Peyer's patch (tissue), 4 donors: ENCODE results near the gene GPR61. TPM values are rescaled to one million over a fixed set of nuclear protein-coding genes. Genes with fewer than 3 reads are reported as not detected.
A peak's percentile ranks its signal among the peaks of the same experiment; 100 is the strongest.

ENCODE experiments used
- DNase-seq, 3 donors: peaks; one replicate each; pipeline ENCODE4 v3.0.0-alpha.2; 2017 to 2019
- H3K27ac ChIP-seq, 4 donors: fragments of 200-600 bp; sonication (generic); one replicate each; pipeline ENCODE4 v1.5.1; 2016 to 2019
- H3K27me3 ChIP-seq, 2 donors: fragments of 200-600 bp; sonication (generic); one replicate each; pipeline ENCODE4 v1.5.1; 2019
- H3K36me3 ChIP-seq, 3 donors: fragments of 200-600 bp; sonication (generic); one replicate each; pipeline ENCODE4 v1.5.1; 2016 to 2019
- H3K4me1 ChIP-seq, 4 donors: fragments of 200-600 bp; sonication (generic); one replicate each; pipeline ENCODE4 v1.5.1; 2016 to 2019
- H3K4me3 ChIP-seq, 4 donors: fragments of 200-600 bp; sonication (generic); 1 replicate in 3 of 4; 2 replicates in 1 of 4; pipeline ENCODE4 v1.5.1; 2016 to 2019; ENCODE audit warnings: mild to moderate bottlenecking in 1 of 4
- H3K9me3 ChIP-seq, 4 donors: fragments of 200-600 bp; sonication (generic); one replicate each; pipeline ENCODE4 v1.5.1; 2016 to 2019; ENCODE audit warnings: mild to moderate bottlenecking in 1 of 4
- CTCF ChIP-seq, 6 experiments: fragments of 450-650 bp in 4 of 6; fragments of 200-600 bp in 2 of 6; sonication (generic) in 1 of 6; IDR thresholded peaks; one replicate each; pipeline ENCODE4 v1.5.1; 2017 to 2019; ENCODE audit warnings: antibody characterized with exemption in 6 of 6, mild to moderate bottlenecking in 3 of 6, moderate library complexity in 1 of 6
- POLR2A ChIP-seq, 2 donors: fragments of 450-650 bp; IDR thresholded peaks; one replicate each; pipeline ENCODE4 v1.5.1; 2017; ENCODE audit warnings: antibody characterized with exemption in 2 of 2, mild to moderate bottlenecking in 2 of 2, moderate library complexity in 2 of 2
- total RNA-seq, 4 donors: library from RNA; depleted of rRNA; stranded (reverse); fragments of >200 nt; gene quantifications; one replicate each; pipeline ENCODE4 v1.1.0, GENCODE V29; 2016

Gene GPR61
- total RNA-seq, 4 donors from 2014 or later, result 0.40 TPM; not detected in 3

- peaks cover 2 to 59% (median 9%) of the 10 kb centered on the region in 4 donors for H3K4me1 ChIP-seq
- no peak for TF ChIP-seq CTCF (IDR thresholded peaks at IDR 0.05)
- TF ChIP-seq POLR2A (IDR thresholded peaks at IDR 0.05), result no peak
Observed at GRCh38 chr1:109499081-109499480, 40.6 kb upstream of the GPR61 start.

GRCh38 chr1:109499661-109500536, 39.8 kb upstream of the GPR61 start:
- H3K36me3 ChIP-seq, result peaks cover 0 to 21% (median 0%) of the 10 kb centered on the region in 3 donors
- H3K27ac ChIP-seq, result peak overlapping the region; percentile 1 to 80 (median 36)
- no peaks in the 10 kb centered on the region for H3K9me3 ChIP-seq
- H3K4me1 ChIP-seq, result peaks cover under 1 to 60% (median 6%) of the 10 kb centered on the region in 4 donors
- peak; percentile 51 to 92 (median 86) for DNase-seq
- peak in 1 of 2 donors; percentile 62 for TF ChIP-seq POLR2A (IDR thresholded peaks at IDR 0.05)
- peak in 5 of 6 experiments; percentile 33 to 88 (median 74) for TF ChIP-seq CTCF (IDR thresholded peaks at IDR 0.05)
- H3K27me3 ChIP-seq, result no peaks in the 10 kb centered on the region
- no peak overlapping the region for H3K4me3 ChIP-seq

More at GRCh38 chr1:109499081-109499480, 40.6 kb upstream of the GPR61 start:
- Histone ChIP-seq H3K9me3 (no peaks in the 10 kb centered on the region), H3K36me3 (peaks cover 0 to 21% (median 0%) of the 10 kb centered on the region in 3 donors), H3K27me3 (no peaks in the 10 kb centered on the region), H3K27ac (peak overlapping the region in 3 of 4 donors; percentile 1 to 80 (median 71)), H3K4me3 (no peak overlapping the region)
- DNase-seq, result no peak

- Histone ChIP-seq H3K4me3 (no peak overlapping the region), H3K27ac (peak overlapping the region; percentile 2 to 80 (median 64)), H3K27me3 (no peaks in the 10 kb centered on the region), H3K4me1 (peaks cover 0 to 51% (median 4%) of the 10 kb centered on the region in 4 donors), H3K9me3 (no peaks in the 10 kb centered on the region), H3K36me3 (peaks cover 0 to 20% (median 0%) of the 10 kb centered on the region in 3 donors)
- DNase-seq, result no peak
- TF ChIP-seq CTCF (IDR thresholded peaks at IDR 0.05) (no peak), POLR2A (IDR thresholded peaks at IDR 0.05) (no peak)
Observed at GRCh38 chr1:109500941-109501381, 38.7 kb upstream of the GPR61 start.

GRCh38 chr1:109501644-109502363, 37.9 kb upstream of the GPR61 start:
- no peaks in the 10 kb centered on the region for H3K27me3 ChIP-seq
- no peak for TF ChIP-seq CTCF (IDR thresholded peaks at IDR 0.05)
- TF ChIP-seq POLR2A (IDR thresholded peaks at IDR 0.05), result no peak
- peaks cover 0 to 51% (median 4%) of the 10 kb centered on the region in 4 donors for H3K4me1 ChIP-seq
- DNase-seq, result no peak
- no peak overlapping the region for H3K4me3 ChIP-seq
- peak overlapping the region in 3 of 4 donors; percentile 50 to 80 (median 71) for H3K27ac ChIP-seq
- no peaks in the 10 kb centered on the region for H3K9me3 ChIP-seq
- H3K36me3 ChIP-seq, result peaks cover 0 to 12% (median 0%) of the 10 kb centered on the region in 3 donors

- peak overlapping the region in 3 of 4 donors; percentile 12 to 80 (median 50) for H3K27ac ChIP-seq
- peaks cover 0 to 46% (median 4%) of the 10 kb centered on the region in 4 donors for H3K4me1 ChIP-seq
- H3K4me3 ChIP-seq, result no peak overlapping the region
Observed at GRCh38 chr1:109502364-109502851, 37.3 kb upstream of the GPR61 start.

More at GRCh38 chr1:109502364-109502851, 37.3 kb upstream of the GPR61 start:
- H3K36me3 ChIP-seq, result peaks cover 0 to 6% (median 0%) of the 10 kb centered on the region in 3 donors
- no peaks in the 10 kb centered on the region for H3K27me3 ChIP-seq
- DNase-seq, result peak in 2 of 3 donors; percentile 39 to 63
- H3K9me3 ChIP-seq, result no peaks in the 10 kb centered on the region
- TF ChIP-seq POLR2A (IDR thresholded peaks at IDR 0.05) (no peak), CTCF (IDR thresholded peaks at IDR 0.05) (no peak)
